Measurements from ENCODE around the gene CPN2. TPM values are rescaled to one million over a fixed set of nuclear protein-coding genes. Genes with fewer than 3 reads are reported as not detected.

Gene CPN2
- total and polyA plus RNA-seq, 2 donors (not counting 3 experiments of a cell fraction or from before 2014, with no cell fraction given), result not detected

DNA sequence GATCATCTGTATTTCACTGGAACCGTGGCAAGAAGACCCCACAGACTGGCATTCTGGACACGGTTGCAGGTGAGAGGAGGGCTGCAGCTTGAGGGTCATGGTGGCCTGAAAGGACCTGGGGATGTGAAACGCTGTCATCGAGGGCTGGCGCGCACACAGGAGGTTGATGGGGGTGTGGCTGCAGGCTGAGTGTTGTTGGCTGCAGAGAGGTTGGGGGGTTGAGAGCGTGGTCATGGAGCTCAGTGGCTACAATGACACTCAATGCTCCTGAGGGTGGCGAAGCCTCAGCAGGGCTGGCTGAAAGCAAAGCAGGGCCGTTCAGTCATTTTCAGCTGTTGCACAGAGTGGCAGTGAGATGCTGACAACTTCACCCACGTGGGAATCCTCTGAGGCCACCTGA is 21.0 kb downstream of the CPN2 start:
- no peaks in the 10 kb centered on the region for H3K9me3 ChIP-seq (replicated peaks; ENCODE audit: control insufficient read depth, insufficient read depth, low read length)
- H3K4me2 ChIP-seq (ENCODE audit: insufficient read depth, low read length), result no peak overlapping the region
- no peak overlapping the region for H2AFZ ChIP-seq (ENCODE audit: low read depth, low read length)
- H3K9ac ChIP-seq (replicated peaks; ENCODE audit: extremely low read depth, insufficient read depth, low read length), result no peak overlapping the region
- no peak for TF ChIP-seq FOS (IDR thresholded peaks at IDR 0.05; ENCODE audit: borderline replicate concordance, insufficient read depth, low read length)
- TF ChIP-seq, protein P1, sequence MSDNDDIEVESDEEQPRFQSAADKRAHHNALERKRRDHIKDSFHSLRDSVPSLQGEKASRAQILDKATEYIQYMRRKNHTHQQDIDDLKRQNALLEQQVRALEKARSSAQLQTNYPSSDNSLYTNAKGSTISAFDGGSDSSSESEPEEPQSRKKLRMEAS (IDR thresholded peaks at IDR 0.05; ENCODE audit: insufficient read depth, insufficient read length), result no peak
- TF ChIP-seq EZH2 (IDR thresholded peaks at IDR 0.05; ENCODE audit: borderline replicate concordance, low read depth, low read length, severe bottlenecking), result no peak
- TF ChIP-seq POLR2AphosphoS5 (IDR thresholded peaks at IDR 0.05; ENCODE audit: insufficient read depth, low read depth, low read length), result no peak
- no peak for TF ChIP-seq POLR2A (IDR thresholded peaks at IDR 0.05; ENCODE audit: low read depth, low read length)
- TF ChIP-seq, protein P2, sequence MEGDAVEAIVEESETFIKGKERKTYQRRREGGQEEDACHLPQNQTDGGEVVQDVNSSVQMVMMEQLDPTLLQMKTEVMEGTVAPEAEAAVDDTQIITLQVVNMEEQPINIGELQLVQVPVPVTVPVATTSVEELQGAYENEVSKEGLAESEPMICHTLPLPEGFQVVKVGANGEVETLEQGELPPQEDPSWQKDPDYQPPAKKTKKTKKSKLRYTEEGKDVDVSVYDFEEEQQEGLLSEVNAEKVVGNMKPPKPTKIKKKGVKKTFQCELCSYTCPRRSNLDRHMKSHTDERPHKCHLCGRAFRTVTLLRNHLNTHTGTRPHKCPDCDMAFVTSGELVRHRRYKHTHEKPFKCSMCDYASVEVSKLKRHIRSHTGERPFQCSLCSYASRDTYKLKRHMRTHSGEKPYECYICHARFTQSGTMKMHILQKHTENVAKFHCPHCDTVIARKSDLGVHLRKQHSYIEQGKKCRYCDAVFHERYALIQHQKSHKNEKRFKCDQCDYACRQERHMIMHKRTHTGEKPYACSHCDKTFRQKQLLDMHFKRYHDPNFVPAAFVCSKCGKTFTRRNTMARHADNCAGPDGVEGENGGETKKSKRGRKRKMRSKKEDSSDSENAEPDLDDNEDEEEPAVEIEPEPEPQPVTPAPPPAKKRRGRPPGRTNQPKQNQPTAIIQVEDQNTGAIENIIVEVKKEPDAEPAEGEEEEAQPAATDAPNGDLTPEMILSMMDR (IDR thresholded peaks at IDR 0.05; ENCODE audit: extremely low read depth in 1 of 2, insufficient read depth in 1 of 2, low read depth in 1 of 2, low read length in 2 of 2), result no peak
- TF ChIP-seq MYC (IDR thresholded peaks at IDR 0.05; ENCODE audit: low read depth, low read length), result no peak
- no peak for TF ChIP-seq GATA2 (IDR thresholded peaks at IDR 0.05; ENCODE audit: insufficient read depth, insufficient read length, low read depth, low read length)
- no peak overlapping the region for H3K4me3 ChIP-seq (replicated peaks in 1 of 3; ENCODE audit: insufficient read depth in 1 of 3, low read depth in 1 of 3, low read length in 3 of 3)
- dilution Hi-C loops (cut with MboI; ENCODE audit: extremely low pct_ligation_motif_present, low sequenced_read_pairs) (no loop called here), intact Hi-C loops (cut with micrococcal nuclease) (loop anchor here (5.0 kb wide), 1 partner anchor 142 kb away; no protein-coding TSS in a partner anchor)
- DNase-seq (ENCODE audit: low read depth, low spot score) (no peak), FAIRE-seq (no peak)
- POLR2A ChIA-PET, result no interaction called here
- no peak overlapping the region for H3K27ac ChIP-seq (ENCODE audit: insufficient read depth, low read depth, low read length)
- H3K4me1 ChIP-seq (ENCODE audit: control insufficient read depth, extremely low read depth, insufficient read depth, low read length), result peaks cover 5% of the 10 kb centered on the region
- H3K9me1 ChIP-seq (replicated peaks; ENCODE audit: control insufficient read depth, extremely low read depth, insufficient read depth, low read length), result no peaks in the 10 kb centered on the region
- CTCF ChIA-PET, result interaction anchor here (0.8 to 1.8 kb wide), 8 partner anchors 11 to 664 kb away, joined by 3 to 7 read pairs (median 3); no protein-coding TSS in a partner anchor
- BruUV-seq (replicated peaks), result no TSS peak
- H4K20me1 ChIP-seq (replicated peaks; ENCODE audit: control insufficient read depth, extremely low read depth, insufficient read depth, low read length), result no peaks in the 10 kb centered on the region
- H3K27me3 ChIP-seq (ENCODE audit: control insufficient read depth in 2 of 2, insufficient read depth in 2 of 2, low read length in 2 of 2), result peaks cover 0 to 12% of the 10 kb centered on the region in 2 experiments
- H3K36me3 ChIP-seq (ENCODE audit: control insufficient read depth in 2 of 2, extremely low read depth in 1 of 2, insufficient read depth in 2 of 2, low read length in 2 of 2), result no peaks in the 10 kb centered on the region
- H3K79me2 ChIP-seq (ENCODE audit: control insufficient read depth, insufficient read depth, low read length), result no peaks in the 10 kb centered on the region

Measured in endothelial cell of umbilical vein (primary cell).